K562 (cell line): ENCODE results near the gene TRPM2. TPM values are rescaled to one million over a fixed set of nuclear protein-coding genes. Genes with fewer than 3 reads are reported as not detected.

ENCODE experiments used
- ATAC-seq: fragments of 200-7000 bp; cut with Tn5 transposase; 3 replicates; pipeline ENCODE4 v1.9.1; 2020; ENCODE audit warnings: moderate library complexity
- BruUV-seq: library from RNA; stranded (reverse); fragments of 400-500 nt; replicated peaks from 2 replicates; lab custom pipeline; 2021; lab: Mats Ljungman, UMichigan
- CTCF ChIA-PET: fragments of 300-600 bp; formaldehyde crosslinking; extraction: SDS; loops from one replicate; lab custom pipeline; 2021; ENCODE audit warnings: low intra/inter-chr PET ratio; lab: Yijun Ruan, JAX
- POLR2A ChIA-PET: fragments of 300-600, 350-650 bp; sonication (Branson Sonifier 250); formaldehyde crosslinking; extraction: SDS; loops from one replicate; lab custom pipeline; 2021; ENCODE audit warnings: antibody characterized with exemption, inconsistent platforms; lab: Yijun Ruan, JAX
- DNase-seq, 4 experiments: peaks; one replicate each; pipeline versions ENCODE4 v3.0.0 to v3.0.0-alpha.2; 2011 to 2018; ENCODE audit warnings: low spot score in 3 of 4, mixed read lengths in 3 of 4; ENCODE audit errors: extremely low read depth in 1 of 4
- FAIRE-seq: peaks from 2 replicates; lab custom pipeline; 2011; peaks lifted over from hg19 to GRCh38; lab: Jason Lieb, UNC
- H2AFZ ChIP-seq: 2 replicates; pipeline ENCODE4 v1.6.0; 2011; ENCODE audit warnings: low read depth, low read length, control low read depth, inconsistent platforms
- H3K27ac ChIP-seq: fragments of 200-600 bp; 3 replicates; pipeline ENCODE4 v1.8.0; 2011; ENCODE audit warnings: low read depth, mild to moderate bottlenecking, control low read depth, inconsistent platforms, low read length, moderate library complexity, mixed read lengths; ENCODE audit errors: extremely low read depth
- H3K27me3 ChIP-seq, 2 experiments: fragments of 300-600 bp in 1 of 2; 2 replicates in 1 of 2; 3 replicates in 1 of 2; pipeline versions ENCODE4 v1.6.0 to v1.8.0; 2011; ENCODE audit warnings: inconsistent platforms in 2 of 2, low read length in 2 of 2, mild to moderate bottlenecking in 1 of 2, mixed read lengths in 1 of 2, moderate library complexity in 1 of 2; ENCODE audit not compliant: control insufficient read depth in 2 of 2, insufficient read depth in 2 of 2
- H3K36me3 ChIP-seq: fragments of 300-600 bp; 3 replicates; pipeline ENCODE4 v1.8.0; 2011; ENCODE audit warnings: mild to moderate bottlenecking, low read length, inconsistent platforms; ENCODE audit not compliant: control insufficient read depth, insufficient read depth
- H3K4me1 ChIP-seq, 2 experiments: fragments of 200-600 bp in 1 of 2; replicated peaks in 1 of 2; 2 replicates in 1 of 2; 3 replicates in 1 of 2; pipeline versions ENCODE4 v1.5.1 to v1.8.0; 2011; ENCODE audit warnings: inconsistent platforms in 2 of 2, low read length in 2 of 2, mild to moderate bottlenecking in 1 of 2, mixed read lengths in 1 of 2, moderate library complexity in 1 of 2; ENCODE audit not compliant: control insufficient read depth in 2 of 2, insufficient read depth in 2 of 2
- H3K4me2 ChIP-seq: 2 replicates; pipeline ENCODE4 v1.6.1; 2011; ENCODE audit warnings: low read length, control low read depth, inconsistent platforms, mixed read lengths; ENCODE audit not compliant: insufficient read depth
- H3K4me3 ChIP-seq: fragments of 200-600 bp; sonication (generic), shearing (Covaris generic); 2 replicates; pipeline ENCODE4 v1.5.1; 2016; ENCODE audit warnings: control low read depth, inconsistent platforms
- H3K79me2 ChIP-seq: fragments of 200-600 bp; 3 replicates; pipeline ENCODE4 v1.8.0; 2011; ENCODE audit warnings: low read length, inconsistent platforms; ENCODE audit not compliant: control insufficient read depth, insufficient read depth
- H3K9ac ChIP-seq, 2 experiments: 2 replicates each; pipeline versions ENCODE4 v1.6.0 to v1.6.1; 2011; ENCODE audit warnings: low read depth in 2 of 2, low read length in 2 of 2, control low read depth in 1 of 2, inconsistent platforms in 1 of 2, mild to moderate bottlenecking in 1 of 2, mixed read lengths in 1 of 2; ENCODE audit not compliant: insufficient read depth in 1 of 2
- H3K9me1 ChIP-seq: one replicate; pipeline ENCODE4 v1.6.0; 2011; ENCODE audit warnings: inconsistent platforms, mild to moderate bottlenecking, low read length, moderate library complexity; ENCODE audit not compliant: control insufficient read depth, insufficient read depth
- H3K9me3 ChIP-seq: replicated peaks from 2 replicates; pipeline ENCODE4 v1.5.1; 2011; ENCODE audit warnings: low read depth, low read length, inconsistent platforms; ENCODE audit not compliant: control insufficient read depth, insufficient read depth
- H4K20me1 ChIP-seq: replicated peaks from 2 replicates; pipeline ENCODE4 v1.6.1; 2011; ENCODE audit warnings: low read length, inconsistent platforms, mixed read lengths; ENCODE audit not compliant: control insufficient read depth, insufficient read depth
- ATF7 ChIP-seq: fragments of 450-650 bp; IDR thresholded peaks from 2 replicates; pipeline ENCODE4 v1.7.1; 2014; ENCODE audit warnings: mild to moderate bottlenecking, moderate library complexity
- POLR2G ChIP-seq: fragments of 200-400 bp; formaldehyde crosslinking; IDR thresholded peaks from 2 replicates; pipeline ENCODE4 v1.6.1; 2017; ENCODE audit warnings: low read depth, mild to moderate bottlenecking, antibody characterized with exemption, low read length, moderate library complexity
- RBM22 ChIP-seq: fragments of 200-400 bp; formaldehyde crosslinking; IDR thresholded peaks from 2 replicates; pipeline ENCODE4 v1.6.1; 2018; ENCODE audit warnings: low read length, low read depth; ENCODE audit not compliant: poor library complexity, severe bottlenecking
- SAFB2 ChIP-seq: fragments of 200-400 bp; formaldehyde crosslinking; IDR thresholded peaks from 2 replicates; pipeline ENCODE4 v1.6.1; 2018; ENCODE audit warnings: borderline replicate concordance, low read length, low read depth, moderate library complexity; ENCODE audit not compliant: severe bottlenecking
- WGBS: fragments of 100-300 bp; shearing (Covaris generic); methylation state at CpG from one replicate; pipeline ENCODE4 v1.1.6; 2016; ENCODE audit warnings: low coverage, mixed read lengths; ENCODE audit not compliant: insufficient coverage; ENCODE audit errors: missing lambda C conversion rate; 5-methylcytosine and 5-hydroxymethylcytosine counted together
- in situ Hi-C: fragments of 300-500 bp; cut with MboI; formaldehyde crosslinking; loops from 4 replicates; pipeline ENCODE4 v1.15.0; 2018; ENCODE audit warnings: inconsistent platforms, mixed read lengths
- intact Hi-C: fragments of 100-400 bp; cut with micrococcal nuclease; formaldehyde crosslinking; loops from 2 replicates; pipeline ENCODE4 v1.14.2; 2022
- polyA plus RNA-seq, 8 experiments: library from polyadenylated mRNA; depleted of rRNA in 4 of 8; stranded (reverse) in 5 of 8; unstranded in 3 of 8; fragments of >200 nt; fragmentation: Nextera tagmentation in 2 of 8; fragmentation: Illumina TruSeq in 1 of 8; extraction: Ambion mirVana in 2 of 8; extraction: Trizol in 1 of 8; gene quantifications; 2 replicates each; pipeline versions ENCODE4 v1.2.1 to v1.2.3, GENCODE V29; 2011 to 2014; ENCODE audit warnings: inconsistent platforms in 1 of 8, missing spikeins in 1 of 8
- total RNA-seq, 7 experiments: library from RNA; depleted of rRNA in 6 of 7; stranded (reverse); fragments of >200 nt in 6 of 7; fragmentation: Illumina TruSeq in 2 of 7; extraction: Trizol in 2 of 7; gene quantifications; 2 replicates each; pipeline versions ENCODE4 v1.2.1 to v1.2.3, GENCODE V29; 2011 to 2021; ENCODE audit warnings: low replicate concordance in 1 of 7
- TF ChIP-seq, protein P1 (sequence below): sonication (generic); formaldehyde crosslinking; IDR thresholded peaks from 2 replicates; pipeline ENCODE4 v1.9.0; 2022; ENCODE audit warnings: mild to moderate bottlenecking, missing genetic modification reagents

The TRPM2 gene
- total and polyA plus RNA-seq, 9 of the 15 experiments (the other 6 are each of a cell fraction or from before 2014, with no cell fraction given): 0.33 to 2.1 (median 0.98) TPM; not detected in 2

DNA sequence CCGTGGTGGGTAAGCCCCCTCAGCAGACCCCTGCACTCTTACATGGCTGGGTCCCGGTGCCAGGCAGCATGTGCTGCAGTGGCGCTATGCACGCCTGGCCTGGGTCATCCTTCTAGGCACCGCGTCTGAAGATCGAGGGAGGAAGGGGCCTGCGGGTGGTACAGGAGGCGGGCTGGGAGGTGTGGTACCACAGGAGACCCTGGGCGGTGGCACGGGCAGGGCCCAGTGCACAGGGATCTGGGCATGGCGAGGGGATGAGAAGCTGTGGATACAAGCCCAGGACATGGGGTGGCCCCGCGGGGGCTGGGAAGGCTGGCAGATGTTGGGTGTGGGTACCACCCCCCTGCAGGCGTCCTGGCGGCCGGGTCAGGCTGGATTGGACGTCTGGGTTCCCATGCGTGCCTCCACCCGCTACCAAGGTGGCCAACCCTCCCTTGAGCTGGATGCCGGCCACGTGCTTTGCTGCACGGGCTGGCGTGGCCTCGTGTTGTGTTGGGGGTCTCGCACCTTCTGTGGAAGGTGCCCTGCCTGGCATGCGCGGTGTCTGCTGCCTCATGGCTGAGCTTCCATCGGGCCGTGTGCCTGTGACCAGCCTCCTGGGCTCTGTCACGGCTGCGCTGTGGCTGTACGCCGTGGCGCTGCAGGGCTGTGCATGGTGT is 33.9 kb upstream of the TRPM2 start:
- Histone ChIP-seq H3K4me1 (peaks cover 0 to 34% of the 10 kb centered on the region in 2 experiments; a peak in 1 of 5 replicates), H3K4me3 (no peak overlapping the region), H3K27me3 (no peaks in the 10 kb centered on the region), H3K9me3 (no peaks in the 10 kb centered on the region), H3K9ac (peak overlapping the region in 1 of 2 experiments; percentile 20; a peak in 1 of 4 replicates), H3K4me2 (no peak overlapping the region), H3K27ac (no peak overlapping the region), H3K36me3 (peaks cover 78% of the 10 kb centered on the region; the same call in 2 of the 3 replicates), H4K20me1 (0 out of 2 replicates have a peak, but pooled peaks cover 5% of the 10 kb centered on the region), H2AFZ (no peak overlapping the region), H3K9me1 (no peaks in the 10 kb centered on the region), H3K79me2 (no peaks in the 10 kb centered on the region)
- TF ChIP-seq ATF7: no peak
- TF ChIP-seq RBM22: peak; percentile 45
- DNase-seq (no peak), FAIRE-seq (no peak), ATAC-seq (no peak)
- WGBS: 91% methylated on average over 35 of the region's 35 CpGs
- ChIA-PET CTCF (no interaction called here), POLR2A (interaction anchor here (0.5 to 1.5 kb wide), 5 partner anchors 10 to 628 kb away, joined by 3 to 5 read pairs (median 4); no protein-coding TSS in a partner anchor)
- intact Hi-C loops: no loop called here
- no TSS peak for BruUV-seq
- in situ Hi-C loops: no loop called here

DNA sequence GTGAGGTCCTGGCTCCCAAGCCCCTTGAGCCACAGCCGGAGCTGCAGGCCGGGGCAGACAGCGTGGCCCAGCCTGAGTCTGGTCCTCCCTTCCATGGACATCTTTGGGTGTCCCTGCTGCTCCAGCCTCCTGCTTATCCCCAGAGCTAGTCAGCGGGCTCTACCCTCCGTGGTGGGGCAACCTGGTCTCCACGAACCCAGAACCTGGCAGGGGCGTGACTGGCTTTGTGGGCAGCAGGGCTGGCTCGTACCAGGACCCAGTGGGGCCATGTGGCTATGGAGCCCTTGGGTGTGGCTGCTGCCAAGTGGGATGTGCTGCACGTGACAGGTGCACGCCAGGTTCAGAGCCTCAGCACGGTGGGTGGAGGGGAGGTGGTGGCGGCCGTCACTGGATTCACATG is 32.6 kb upstream of the TRPM2 start:
- Histone ChIP-seq H3K9me3 (no peaks in the 10 kb centered on the region), H4K20me1 (0 out of 2 replicates have a peak, but pooled peaks cover 5% of the 10 kb centered on the region), H2AFZ (no peak overlapping the region), H3K9ac (no peak overlapping the region), H3K4me1 (peaks cover 0 to 29% of the 10 kb centered on the region in 2 experiments; a peak in 1 of 5 replicates), H3K27me3 (no peaks in the 10 kb centered on the region), H3K4me2 (no peak overlapping the region)
- FAIRE-seq (no peak), ATAC-seq (no peak)
- 94% methylated on average over 13 of the region's 13 CpGs for WGBS
- CTCF ChIA-PET: no interaction called here
- TF ChIP-seq POLR2G (peak; percentile 51), SAFB2 (no peak)
- TF ChIP-seq, protein P1, sequence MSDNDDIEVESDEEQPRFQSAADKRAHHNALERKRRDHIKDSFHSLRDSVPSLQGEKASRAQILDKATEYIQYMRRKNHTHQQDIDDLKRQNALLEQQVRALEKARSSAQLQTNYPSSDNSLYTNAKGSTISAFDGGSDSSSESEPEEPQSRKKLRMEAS (CRISPR knock-in tag): 0 out of 2 replicates have a peak, but pooled peaks have one; percentile 18
- TF ChIP-seq, all 486 proteins: peak for 2
- Histone ChIP-seq H3K36me3 (peaks cover 85% of the 10 kb centered on the region; the same call in 2 of the 3 replicates), H3K9me1 (no peaks in the 10 kb centered on the region), H3K27ac (no peak overlapping the region), H3K4me3 (no peak overlapping the region), H3K79me2 (no peaks in the 10 kb centered on the region)
- intact Hi-C loops (no loop called here), in situ Hi-C loops (no loop called here)
- DNase-seq: no peak
- BruUV-seq: no TSS peak
- POLR2A ChIA-PET: interaction anchor here (0.6 to 1.5 kb wide), 3 partner anchors 8 to 17 kb away, joined by 3 to 4 read pairs (median 3); no protein-coding TSS in a partner anchor
